SK-N-MC (cell line): ENCODE measurements around the gene TPH2.

Experiments
- EZH2 ChIP-seq: fragments of 200-600 bp; sonication (generic); IDR thresholded peaks from one replicate; pipeline ENCODE4 v1.6.1; 2017; ENCODE audit warnings: antibody characterized with exemption
- POLR2AphosphoS5 ChIP-seq: IDR thresholded peaks from 2 replicates; pipeline ENCODE4 v1.6.1; 2012; ENCODE audit warnings: mild to moderate bottlenecking, low read depth, low read length, borderline replicate concordance

DNA sequence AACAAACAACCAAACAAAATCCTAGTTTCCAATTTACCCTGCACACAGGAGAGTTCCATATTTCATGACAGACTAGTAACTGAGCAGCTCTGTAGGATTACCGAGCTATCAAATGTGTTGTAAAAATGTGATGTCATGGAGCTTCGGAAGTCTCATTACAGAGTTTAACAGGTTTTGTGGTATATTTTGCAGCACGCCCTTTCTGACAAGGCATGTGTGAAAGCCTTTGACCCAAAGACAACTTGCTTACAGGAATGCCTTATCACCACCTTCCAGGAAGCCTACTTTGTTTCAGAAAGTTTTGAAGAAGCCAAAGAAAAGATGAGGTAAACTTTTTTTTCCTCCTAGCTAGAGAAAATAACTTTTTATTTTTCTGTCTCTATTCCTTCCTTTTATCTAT lies 92.4 kb downstream of the TPH2 start:
- TF ChIP-seq EZH2 (no peak), POLR2AphosphoS5 (no peak)
